Embryonic facial prominence (tissue), 1 donor: ENCODE data around the gene PCNT.

Experiments
- DNase-seq: peaks from one replicate; pipeline ENCODE4 v3.0.0-alpha.2; 2016; ENCODE audit errors: extremely low spot score

The PCNT gene

GRCh38 chr21:46379105-46379504 is 55.1 kb downstream of the PCNT start:
- DNase-seq, result no peak

DNA sequence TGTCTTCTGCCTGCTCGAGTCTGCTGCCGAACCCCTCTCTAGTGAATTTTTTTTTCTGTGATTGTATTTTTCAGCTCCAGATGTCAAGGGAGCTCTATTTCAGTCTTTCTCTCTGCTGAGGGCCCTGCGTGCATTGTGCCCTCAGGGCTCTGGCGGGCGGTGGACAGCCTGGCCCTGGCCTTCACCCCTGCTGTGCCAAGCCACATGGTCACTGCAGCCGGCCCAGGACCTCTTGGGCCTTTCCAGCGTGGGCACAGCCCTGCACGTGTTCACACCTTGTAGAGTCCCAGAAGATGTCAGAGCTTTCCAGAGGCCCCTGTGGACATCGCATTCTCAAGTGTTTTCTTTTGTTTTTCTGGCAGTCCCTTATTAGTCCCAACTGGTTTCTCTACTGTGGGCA is 55.7 kb downstream of the PCNT start:
- no peak for DNase-seq

DNA sequence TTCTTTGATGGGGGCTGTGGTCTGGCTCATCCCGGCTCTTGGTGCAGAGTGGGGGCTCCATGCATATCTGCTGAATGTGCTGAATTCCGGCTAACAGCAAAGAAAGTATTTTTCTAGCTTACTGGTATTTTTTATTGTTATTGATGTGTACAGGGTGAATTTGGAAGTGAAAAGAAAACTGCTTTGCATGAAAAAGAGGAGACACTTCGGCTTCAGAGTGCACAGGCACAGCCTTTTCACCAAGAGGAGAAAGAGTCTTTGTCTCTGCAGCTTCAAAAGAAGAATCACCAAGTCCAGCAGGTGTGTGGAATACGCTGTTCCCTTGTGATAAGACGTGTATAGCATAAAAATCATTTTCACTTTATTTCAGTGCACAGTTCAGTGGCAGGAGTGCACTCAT is 57.6 kb downstream of the PCNT start:
- DNase-seq, result no peak

DNA sequence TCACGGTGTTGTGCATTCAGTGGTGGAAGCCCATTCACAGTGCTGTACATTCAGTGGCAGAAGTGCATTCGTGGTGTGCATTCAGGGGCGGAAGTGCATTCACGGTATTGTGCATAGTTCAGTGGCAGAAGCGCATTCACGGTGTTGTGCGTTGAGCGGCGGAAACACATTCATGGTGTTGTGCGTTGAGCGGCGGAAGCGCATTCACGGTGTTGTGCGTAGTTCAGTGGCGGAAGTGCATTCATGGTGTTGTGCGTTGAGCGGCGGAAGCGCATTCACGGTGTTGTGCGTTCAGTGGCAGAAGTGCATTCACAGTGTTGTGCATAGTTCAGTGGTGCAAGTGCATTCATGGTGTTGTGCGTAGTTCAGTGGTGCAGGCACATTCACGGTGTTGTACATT is 60.6 kb downstream of the PCNT start:
- DNase-seq, result no peak

DNA sequence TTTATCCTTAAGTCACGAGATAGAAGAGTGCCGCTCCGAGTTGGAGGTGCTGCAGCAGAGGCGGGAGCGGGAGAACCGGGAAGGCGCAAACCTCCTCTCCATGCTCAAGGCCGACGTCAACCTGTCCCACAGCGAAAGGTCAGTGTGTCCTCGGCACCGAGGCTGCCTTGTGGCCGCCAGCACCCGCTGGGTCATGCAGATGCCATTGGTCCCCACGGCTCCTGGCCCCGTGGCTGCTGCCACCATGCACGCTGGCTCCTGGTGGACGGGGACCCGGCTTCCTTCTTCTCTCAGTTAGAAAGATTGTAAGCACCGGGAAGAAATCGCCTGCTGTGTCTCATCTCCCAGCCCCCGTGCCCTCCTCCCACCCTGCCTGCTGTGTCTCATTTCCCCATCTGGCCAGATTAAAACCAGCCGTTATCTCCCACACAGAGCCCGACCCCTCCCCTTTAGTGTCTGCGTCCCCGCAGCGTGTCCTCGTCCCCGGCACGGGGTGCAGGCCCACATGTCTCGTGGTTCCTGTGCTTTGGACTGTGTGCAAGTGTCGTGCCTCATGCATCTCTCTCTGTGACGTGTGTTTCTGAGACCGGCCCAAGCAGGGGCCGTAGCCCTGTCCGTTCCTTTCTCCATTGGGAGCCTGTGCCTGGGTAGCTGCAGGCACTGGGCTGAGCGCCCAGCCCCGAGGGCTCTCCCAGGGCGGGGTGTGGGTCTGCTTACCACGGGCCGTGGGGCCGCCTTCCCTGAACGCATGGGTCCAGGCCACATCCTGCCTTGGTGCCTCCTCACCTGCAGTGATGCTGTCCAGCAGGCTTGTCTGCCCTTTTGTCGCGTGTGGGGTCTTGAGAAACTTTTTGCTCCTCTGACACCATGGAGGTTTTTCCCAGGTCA is 62.1 kb downstream of the PCNT start:
- DNase-seq, result no peak

DNA sequence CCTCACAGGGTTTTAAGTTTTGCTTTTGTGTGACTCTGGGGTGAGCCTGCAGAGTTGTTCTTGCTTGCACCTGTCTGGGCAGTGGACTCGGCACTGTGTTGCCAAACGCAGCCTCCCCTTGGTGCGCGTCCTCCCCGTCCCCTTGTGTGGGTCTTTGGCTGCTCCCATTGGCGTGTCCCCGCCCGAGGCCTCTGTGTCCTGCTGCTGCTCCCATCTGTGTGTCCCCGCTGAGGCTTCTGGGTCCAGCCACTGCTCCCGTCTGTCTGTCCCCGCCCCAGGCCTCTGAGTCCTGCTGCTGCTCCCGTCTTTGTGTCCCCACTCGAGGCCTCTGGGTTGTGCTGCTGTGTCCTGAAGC is 62.8 kb downstream of the PCNT start:
- no peak for DNase-seq

- DNase-seq, result no peak
These were observed 64.4 kb downstream of the PCNT start for GRCh38 chr21:46388206-46388880.

DNA sequence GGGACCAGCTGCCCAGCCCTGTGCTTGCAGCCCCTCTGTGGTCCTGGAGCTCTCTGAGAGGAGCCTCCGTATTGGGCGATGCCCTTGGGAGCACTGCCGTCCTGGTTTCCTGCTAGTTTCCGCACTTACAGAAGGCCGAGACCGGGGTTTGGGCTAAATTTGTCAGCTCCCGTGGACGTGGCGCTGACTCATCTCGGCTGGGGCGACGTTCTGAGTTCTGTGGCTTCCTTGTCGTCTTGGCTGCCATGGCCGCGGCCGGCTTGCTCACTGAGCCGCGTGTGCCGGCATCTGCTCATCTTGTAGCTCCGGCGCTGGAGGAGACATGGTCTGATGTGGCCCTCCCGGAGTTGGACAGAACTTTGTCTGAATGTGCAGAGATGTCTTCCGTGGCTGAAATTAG is 64.9 kb downstream of the PCNT start:
- DNase-seq, result no peak

GRCh38 chr21:46390603-46391545 is 66.9 kb downstream of the PCNT start:
- no peak for DNase-seq

DNA sequence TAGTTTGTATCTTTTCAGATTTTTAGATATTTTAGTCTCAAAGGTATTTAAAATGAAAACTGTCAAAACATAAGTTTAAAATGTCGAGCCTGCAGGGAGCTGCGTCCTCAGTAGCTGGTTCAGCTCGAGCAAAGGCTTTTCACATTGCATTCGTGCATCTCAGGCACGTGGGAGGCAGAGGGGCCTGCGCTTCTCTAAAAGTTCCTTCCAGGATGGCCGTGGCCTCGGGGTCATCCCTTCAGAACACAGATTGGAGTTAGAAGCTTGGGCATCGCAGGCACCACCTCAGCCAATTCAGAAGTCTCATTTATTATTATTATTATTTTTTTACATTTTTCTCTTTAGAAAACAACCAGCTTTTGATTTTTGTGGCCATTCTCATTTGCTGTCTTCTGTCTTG is 67.8 kb downstream of the PCNT start:
- no peak for DNase-seq

- no peak for DNase-seq
These were observed 69.0 kb downstream of the PCNT start for GRCh38 chr21:46392921-46393320.

GRCh38 chr21:46393451-46393940 is 69.5 kb downstream of the PCNT start:
- no peak for DNase-seq

DNA sequence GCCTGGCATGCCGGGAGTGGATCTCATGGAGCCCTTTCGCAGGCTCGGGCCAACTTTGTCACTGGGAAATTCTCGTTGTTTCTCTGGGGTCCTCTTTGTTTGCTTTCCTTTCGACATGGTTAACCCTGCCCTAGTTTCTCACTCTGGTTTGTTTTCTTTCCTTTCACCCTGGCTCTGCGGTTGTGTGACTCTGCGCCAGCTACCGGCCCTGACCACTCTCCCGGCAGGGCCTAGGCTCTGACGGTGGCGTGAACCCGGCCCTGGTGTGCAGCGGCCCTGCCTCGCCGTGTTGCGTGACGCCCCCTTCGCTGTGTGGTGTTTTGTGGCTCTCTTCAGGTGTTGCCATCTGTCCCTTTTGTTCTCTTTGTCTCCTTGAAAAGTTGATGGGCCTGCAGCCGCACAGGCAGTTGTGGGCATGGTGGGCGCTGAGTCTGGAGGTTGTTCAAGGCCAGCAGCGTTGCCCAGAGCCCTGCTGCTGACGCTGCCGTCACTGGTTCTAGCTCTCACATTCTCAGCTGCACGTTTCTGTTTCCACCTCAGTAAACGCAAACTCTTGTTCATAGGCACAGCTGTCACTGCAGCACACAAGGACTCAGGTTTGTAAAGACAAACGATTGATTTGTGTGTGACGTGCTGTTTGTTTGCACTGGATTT is 70.1 kb downstream of the PCNT start:
- DNase-seq, result no peak

- no peak for DNase-seq
These were observed 70.7 kb downstream of the PCNT start for GRCh38 chr21:46394595-46395104.

- no peak for DNase-seq
These were observed 73.4 kb downstream of the PCNT start for GRCh38 chr21:46397211-46397905.

- DNase-seq, result no peak
These were observed 74.0 kb downstream of the PCNT start for GRCh38 chr21:46397993-46398392.

DNA sequence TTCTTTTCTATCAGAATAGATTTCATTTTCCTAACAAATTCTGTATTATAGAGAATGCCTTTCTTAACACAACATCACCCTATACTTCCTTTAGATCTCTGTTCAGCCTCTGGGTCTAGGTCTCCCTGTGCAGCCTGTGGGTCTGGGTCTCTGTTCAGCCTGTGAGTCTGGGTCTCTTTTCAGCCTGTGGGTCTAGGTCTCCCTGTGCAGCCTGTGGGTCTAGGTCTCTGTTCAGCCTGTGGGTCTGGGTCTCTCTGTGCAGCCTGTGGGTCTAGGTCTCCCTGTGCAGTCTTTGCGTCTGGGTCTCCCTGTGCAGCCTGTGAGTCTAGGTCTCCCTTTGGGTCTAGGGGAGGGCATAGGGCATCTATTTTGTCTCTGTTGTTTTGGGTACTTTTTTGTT is 75.2 kb downstream of the PCNT start:
- no peak for DNase-seq

- no peak for DNase-seq
These were observed 75.7 kb downstream of the PCNT start for GRCh38 chr21:46399686-46400085.

DNA sequence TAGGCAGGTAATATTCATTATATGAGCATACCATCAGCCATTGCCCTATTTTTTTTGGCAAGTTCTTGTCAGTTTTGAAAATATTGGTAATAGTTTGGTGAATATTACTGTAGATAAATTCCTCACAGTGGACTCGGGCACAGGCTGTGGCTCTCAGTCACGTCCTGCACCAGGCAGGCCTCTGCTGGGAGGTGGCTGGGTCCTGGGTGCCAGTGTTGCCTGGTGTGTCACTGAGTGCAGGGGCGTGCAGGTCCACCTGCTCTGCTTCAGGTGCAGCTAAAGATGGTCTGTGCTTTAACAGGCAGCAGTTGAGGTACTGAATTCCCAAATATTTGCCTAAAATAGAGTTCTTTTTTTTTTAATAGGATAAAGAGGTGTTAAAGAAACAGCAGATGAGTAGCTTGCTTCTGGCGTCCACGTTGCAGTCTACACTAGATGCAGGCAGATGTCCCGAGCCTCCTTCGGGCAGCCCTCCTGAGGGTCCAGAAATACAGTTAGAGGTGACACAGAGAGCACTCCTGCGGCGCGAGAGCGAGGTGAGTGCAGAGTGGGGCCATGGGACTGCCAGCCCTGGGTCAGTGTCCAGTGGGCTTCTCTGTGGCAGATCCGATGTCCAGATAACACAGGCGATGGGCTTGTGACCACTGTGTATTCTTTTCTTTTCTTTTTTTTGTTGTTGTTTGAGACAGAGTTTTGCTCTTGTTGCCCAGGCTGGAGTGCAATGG is 77.4 kb downstream of the PCNT start:
- no peak for DNase-seq

- DNase-seq, result no peak
These were observed 78.5 kb downstream of the PCNT start for GRCh38 chr21:46402421-46402820.
